Ovary (tissue), 3 donors: ENCODE measurements around the gene THSD7A.

Source experiments
- CTCF ChIP-seq, 3 donors: fragments of 450-650 bp in 2 of 3; fragments of 200-600 bp in 1 of 3; IDR thresholded peaks; one replicate each; pipeline versions ENCODE4 v1.5.1 to v1.8.0; 2016 to 2022; ENCODE audit warnings: antibody characterized with exemption in 3 of 3, mild to moderate bottlenecking in 1 of 3
- POLR2A ChIP-seq: fragments of 450-650 bp; IDR thresholded peaks from one replicate; pipeline ENCODE4 v1.6.1; 2017; ENCODE audit warnings: antibody characterized with exemption, mild to moderate bottlenecking, moderate library complexity
- donor health status: DM: no; HTN: no; CAD: no.

GRCh38 chr7:11538751-11539299 is 293.2 kb downstream of the THSD7A start:
- TF ChIP-seq CTCF (IDR thresholded peaks at IDR 0.05) (no peak), POLR2A (no peak)
